ENCODE results near the gene ESR1. TPM values are rescaled to one million over a fixed set of nuclear protein-coding genes. Genes with fewer than 3 reads are reported as not detected.

Gene ESR1
- total RNA-seq, 4 donors from 2014 or later = 29.1 to 225 (median 141) TPM

GRCh38 chr6:152049502-152049901 lies 242.0 kb downstream of the ESR1 start:
- peaks cover 0 to 6% of the 10 kb centered on the region in 2 donors for H3K4me1 ChIP-seq
- H3K27ac ChIP-seq = peak overlapping the region in 1 of 2 donors; percentile 14
- no peaks in the 10 kb centered on the region for H3K27me3 ChIP-seq
- intact Hi-C loops (cut with DNase I; ENCODE audit: low total_unique reads) = no loop called here
- TF ChIP-seq POLR2A (IDR thresholded peaks at IDR 0.05) = no peak
- TF ChIP-seq CTCF (IDR thresholded peaks at IDR 0.05) = no peak
- no peak overlapping the region for H3K4me3 ChIP-seq
- no peaks in the 10 kb centered on the region for H3K36me3 ChIP-seq
- no peaks in the 10 kb centered on the region for H3K9me3 ChIP-seq
- DNase-seq = no peak

- Histone ChIP-seq H3K27ac (no peak overlapping the region), H3K9me3 (no peaks in the 10 kb centered on the region), H3K4me3 (no peak overlapping the region), H3K27me3 (no peaks in the 10 kb centered on the region), H3K4me1 (peaks cover 0 to 6% of the 10 kb centered on the region in 2 donors), H3K36me3 (no peaks in the 10 kb centered on the region)
- no peak for TF ChIP-seq POLR2A (IDR thresholded peaks at IDR 0.05)
- TF ChIP-seq CTCF (IDR thresholded peaks at IDR 0.05) = no peak
- intact Hi-C loops (cut with DNase I; ENCODE audit: low total_unique reads) = no loop called here
- no peak for DNase-seq
Observed at GRCh38 chr6:152050451-152051195, 243.1 kb downstream of the ESR1 start.

DNA sequence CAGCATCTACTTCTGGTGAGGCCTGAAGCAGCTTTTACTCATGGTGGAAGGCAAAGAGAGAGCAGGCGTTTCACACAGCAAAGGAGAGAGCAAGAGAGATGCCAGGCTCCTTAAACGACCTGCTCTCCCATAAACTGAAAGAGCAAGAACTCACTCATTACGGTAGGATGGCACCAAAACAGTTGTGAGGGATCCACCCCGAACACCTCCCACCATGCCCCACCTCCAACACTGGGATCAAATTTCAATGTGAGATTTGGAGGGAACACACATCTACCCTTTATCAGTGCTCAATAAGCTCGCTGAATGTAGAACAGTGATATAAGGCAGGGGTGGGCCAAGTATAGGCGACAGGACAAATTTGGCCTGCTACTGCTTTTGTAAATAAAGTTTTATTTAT lies 244.6 kb downstream of the ESR1 start:
- no peak overlapping the region for H3K27ac ChIP-seq
- H3K4me1 ChIP-seq = peaks cover 0 to 6% of the 10 kb centered on the region in 2 donors
- no peak for TF ChIP-seq CTCF (IDR thresholded peaks at IDR 0.05)
- H3K9me3 ChIP-seq = no peaks in the 10 kb centered on the region
- no peak for DNase-seq
- H3K27me3 ChIP-seq = no peaks in the 10 kb centered on the region
- no peak overlapping the region for H3K4me3 ChIP-seq
- H3K36me3 ChIP-seq = no peaks in the 10 kb centered on the region
- intact Hi-C loops (cut with DNase I; ENCODE audit: low total_unique reads) = no loop called here

GRCh38 chr6:152053332-152053731 lies 245.8 kb downstream of the ESR1 start:
- peak overlapping the region; percentile 42 to 58 for H3K27ac ChIP-seq
- intact Hi-C loops (cut with DNase I; ENCODE audit: low total_unique reads) = no loop called here
- H3K4me1 ChIP-seq = peaks cover 0 to 6% of the 10 kb centered on the region in 2 donors
- DNase-seq = no peak
- TF ChIP-seq CTCF (IDR thresholded peaks at IDR 0.05) (no peak), POLR2A (IDR thresholded peaks at IDR 0.05) (no peak)
- no peaks in the 10 kb centered on the region for H3K27me3 ChIP-seq
- no peaks in the 10 kb centered on the region for H3K36me3 ChIP-seq
- no peaks in the 10 kb centered on the region for H3K9me3 ChIP-seq
- no peak overlapping the region for H3K4me3 ChIP-seq

DNA sequence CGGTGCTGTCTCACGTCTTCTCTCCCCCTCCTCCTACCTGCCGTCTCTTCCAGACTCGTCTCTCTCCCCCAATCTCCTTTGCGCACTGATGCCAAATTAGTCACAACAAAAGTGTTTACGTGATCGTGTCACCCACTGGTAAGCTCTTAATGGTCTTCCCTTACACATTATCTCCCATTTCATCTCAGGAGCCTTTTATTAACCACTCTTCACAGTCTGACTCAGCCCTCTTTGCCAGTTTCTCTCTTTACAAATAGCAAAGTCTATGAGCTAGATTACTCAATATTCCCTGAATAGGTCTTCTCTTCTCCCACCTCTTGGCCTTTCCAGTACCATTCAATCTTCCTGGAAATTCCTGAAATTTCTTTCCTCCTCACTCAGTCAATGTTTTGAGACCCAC lies 247.0 kb downstream of the ESR1 start:
- intact Hi-C loops (cut with DNase I; ENCODE audit: low total_unique reads) = no loop called here
- Histone ChIP-seq H3K27ac (peak overlapping the region; percentile 42 to 58), H3K9me3 (no peaks in the 10 kb centered on the region), H3K27me3 (no peaks in the 10 kb centered on the region), H3K4me3 (no peak overlapping the region), H3K36me3 (no peaks in the 10 kb centered on the region), H3K4me1 (peaks cover 0 to 6% of the 10 kb centered on the region in 2 donors)
- peak in 1 of 2 donors; percentile 29 for DNase-seq
- TF ChIP-seq CTCF (IDR thresholded peaks at IDR 0.05) (no peak), POLR2A (IDR thresholded peaks at IDR 0.05) (no peak)

Measured in uterus (tissue), 4 donors.